Fibroblast of the aortic adventitia (primary cell): ENCODE results near the gene RBCK1. TPM values are rescaled to one million over a fixed set of nuclear protein-coding genes. Genes with fewer than 3 reads are reported as not detected.
"Not testable (repeated sequence)": the region's sequence is repeated elsewhere in the genome, so short reads cannot be mapped to it uniquely, and the experiment has no call there.

Experiments used
- DNase-seq: peaks from one replicate; pipeline ENCODE4 v3.0.0-alpha.2; 2010; ENCODE audit warnings: low read depth
- H3K4me3 ChIP-seq: 2 replicates; pipeline ENCODE4 v1.5.1; 2011; ENCODE audit warnings: low read depth, mild to moderate bottlenecking, control low read depth, low read length, moderate library complexity
- total RNA-seq: library from RNA; depleted of rRNA; stranded (reverse); fragments of >200 nt; gene quantifications from 2 replicates; pipeline ENCODE4 v1.2.3, GENCODE V29; 2012; ENCODE audit warnings: low replicate concordance
- TF ChIP-seq, protein P1 (sequence below): IDR thresholded peaks from 2 replicates; pipeline ENCODE4 v1.5.1; 2011; ENCODE audit warnings: mild to moderate bottlenecking, low read length, control low read depth, inconsistent platforms; ENCODE audit not compliant: insufficient read depth

The RBCK1 gene
- total RNA-seq, 1 donor: 60.7 TPM

DNA sequence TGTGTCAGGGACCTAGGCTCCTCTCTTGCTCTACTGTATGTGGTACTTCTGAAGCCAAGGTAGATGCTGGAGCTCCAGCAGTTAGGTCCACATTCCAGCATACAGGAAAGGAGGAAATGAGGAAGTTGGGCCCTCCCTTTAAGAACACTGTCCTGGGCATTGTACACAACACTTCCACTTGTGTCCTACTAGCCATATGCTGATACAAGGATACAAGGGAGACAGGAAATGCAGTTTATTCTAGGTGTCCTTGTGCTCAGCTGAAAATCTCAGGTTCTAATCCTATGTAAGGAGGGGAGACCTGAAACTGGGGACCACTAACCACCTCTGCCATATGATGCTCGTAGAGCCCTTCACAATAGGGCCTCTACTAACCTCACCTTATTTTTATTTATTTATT is 23.4 kb upstream of the RBCK1 start:
- TF ChIP-seq, protein P1, sequence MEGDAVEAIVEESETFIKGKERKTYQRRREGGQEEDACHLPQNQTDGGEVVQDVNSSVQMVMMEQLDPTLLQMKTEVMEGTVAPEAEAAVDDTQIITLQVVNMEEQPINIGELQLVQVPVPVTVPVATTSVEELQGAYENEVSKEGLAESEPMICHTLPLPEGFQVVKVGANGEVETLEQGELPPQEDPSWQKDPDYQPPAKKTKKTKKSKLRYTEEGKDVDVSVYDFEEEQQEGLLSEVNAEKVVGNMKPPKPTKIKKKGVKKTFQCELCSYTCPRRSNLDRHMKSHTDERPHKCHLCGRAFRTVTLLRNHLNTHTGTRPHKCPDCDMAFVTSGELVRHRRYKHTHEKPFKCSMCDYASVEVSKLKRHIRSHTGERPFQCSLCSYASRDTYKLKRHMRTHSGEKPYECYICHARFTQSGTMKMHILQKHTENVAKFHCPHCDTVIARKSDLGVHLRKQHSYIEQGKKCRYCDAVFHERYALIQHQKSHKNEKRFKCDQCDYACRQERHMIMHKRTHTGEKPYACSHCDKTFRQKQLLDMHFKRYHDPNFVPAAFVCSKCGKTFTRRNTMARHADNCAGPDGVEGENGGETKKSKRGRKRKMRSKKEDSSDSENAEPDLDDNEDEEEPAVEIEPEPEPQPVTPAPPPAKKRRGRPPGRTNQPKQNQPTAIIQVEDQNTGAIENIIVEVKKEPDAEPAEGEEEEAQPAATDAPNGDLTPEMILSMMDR: no peak
- no peak for DNase-seq
- no peak overlapping the region for H3K4me3 ChIP-seq

DNA sequence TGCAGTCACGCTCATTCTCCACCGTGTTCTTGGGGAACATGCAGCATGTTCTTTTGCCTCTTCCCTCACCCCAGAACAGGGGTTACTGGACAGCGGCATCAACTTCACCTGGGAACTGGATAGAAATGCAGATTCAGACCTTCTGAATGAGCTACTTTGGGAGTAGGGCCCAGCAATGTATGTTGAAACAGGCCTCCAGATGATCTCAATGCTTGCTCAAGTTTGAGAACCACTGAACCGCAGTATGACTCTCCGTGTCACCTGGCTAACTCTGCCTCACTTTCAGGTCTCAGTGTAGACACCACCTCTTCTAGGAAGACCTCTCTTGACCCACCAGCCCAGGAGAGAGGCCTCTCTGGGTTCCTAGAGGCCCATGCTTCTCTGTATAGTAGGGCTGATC is 22.7 kb upstream of the RBCK1 start:
- DNase-seq: no peak
- TF ChIP-seq, protein P1: no peak
- no peak overlapping the region for H3K4me3 ChIP-seq

DNA sequence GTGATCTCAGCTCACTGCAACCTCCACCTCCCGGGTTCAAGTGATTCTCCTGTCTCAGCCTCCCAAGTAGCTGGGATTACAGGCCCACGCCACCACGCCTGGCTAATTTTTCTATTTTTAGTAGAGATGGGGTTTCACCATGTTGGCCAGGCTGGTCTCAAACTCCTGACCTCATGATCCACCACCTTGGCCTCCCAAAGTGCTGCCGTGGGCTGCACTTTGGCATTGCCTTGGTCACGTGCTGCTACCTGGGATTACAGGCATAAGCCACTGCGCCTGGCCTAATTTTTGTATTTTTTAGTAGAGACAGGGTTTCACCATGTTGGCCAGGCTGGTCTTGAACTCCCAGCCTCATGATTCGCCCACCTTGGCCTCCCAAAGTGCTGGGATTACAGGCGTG is 21.5 kb upstream of the RBCK1 start:
- H3K4me3 ChIP-seq, DNase-seq: not testable (repeated sequence)

DNA sequence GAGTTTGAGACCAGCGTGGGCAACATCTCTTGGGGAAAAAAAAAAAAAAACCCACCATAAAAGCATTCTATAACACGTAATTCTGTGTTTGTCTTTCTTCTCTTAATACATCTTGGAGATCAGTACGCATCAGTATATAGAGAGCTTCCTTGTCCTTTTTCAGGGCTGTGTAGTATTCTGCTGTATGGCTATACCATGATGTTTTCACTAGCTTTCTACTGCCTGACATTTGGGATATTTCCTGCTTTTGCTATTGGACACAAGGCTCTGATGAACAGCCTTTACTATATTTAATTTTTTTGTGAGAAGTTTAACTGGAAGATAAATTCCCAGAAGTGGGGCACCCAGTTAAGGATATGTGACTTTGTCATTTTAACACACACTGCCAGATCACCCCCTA is 20.6 kb upstream of the RBCK1 start:
- DNase-seq: no peak
- no peak overlapping the region for H3K4me3 ChIP-seq
- TF ChIP-seq, protein P1: no peak

DNA sequence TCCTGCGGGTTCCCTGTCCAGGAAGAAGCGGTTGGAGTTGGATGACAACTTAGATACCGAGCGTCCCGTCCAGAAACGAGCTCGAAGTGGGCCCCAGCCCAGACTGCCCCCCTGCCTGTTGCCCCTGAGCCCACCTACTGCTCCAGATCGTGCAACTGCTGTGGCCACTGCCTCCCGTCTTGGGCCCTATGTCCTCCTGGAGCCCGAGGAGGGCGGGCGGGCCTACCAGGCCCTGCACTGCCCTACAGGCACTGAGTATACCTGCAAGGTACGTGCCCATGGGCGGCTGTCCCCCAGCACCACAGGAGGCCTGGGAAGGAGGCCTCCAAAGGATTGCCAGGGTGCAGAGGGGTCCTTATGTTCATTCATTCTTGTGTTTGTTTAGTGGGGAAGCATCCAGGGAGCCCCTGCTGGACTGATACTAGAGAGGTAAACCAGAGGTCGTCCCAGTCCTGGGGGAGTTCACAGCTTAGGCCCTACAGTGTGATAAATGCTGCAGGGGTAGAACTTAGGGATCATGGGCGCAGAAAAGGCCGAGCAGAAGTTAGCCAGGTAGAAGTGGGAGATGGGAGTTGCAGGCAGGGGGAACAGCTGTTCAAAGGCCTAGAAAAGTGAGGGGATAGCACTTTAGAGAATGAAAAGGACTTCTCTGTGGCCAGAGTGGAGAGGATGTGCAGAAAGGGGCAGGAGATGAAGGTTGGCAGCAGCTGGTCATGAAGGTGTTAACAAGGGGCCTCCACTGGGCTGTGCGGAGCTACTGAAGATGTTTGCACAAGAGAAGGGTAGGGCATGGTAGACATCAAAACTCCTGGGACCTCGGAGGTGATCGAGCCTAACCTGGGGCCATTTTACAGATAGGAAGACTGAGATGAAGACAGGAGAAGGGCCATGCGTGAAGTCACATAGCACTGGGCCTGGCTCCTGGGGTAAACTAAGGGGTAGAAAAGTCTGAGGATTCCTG is 19.8 kb upstream of the RBCK1 start:
- TF ChIP-seq, protein P1: no peak
- DNase-seq: no peak
- H3K4me3 ChIP-seq: no peak overlapping the region

DNA sequence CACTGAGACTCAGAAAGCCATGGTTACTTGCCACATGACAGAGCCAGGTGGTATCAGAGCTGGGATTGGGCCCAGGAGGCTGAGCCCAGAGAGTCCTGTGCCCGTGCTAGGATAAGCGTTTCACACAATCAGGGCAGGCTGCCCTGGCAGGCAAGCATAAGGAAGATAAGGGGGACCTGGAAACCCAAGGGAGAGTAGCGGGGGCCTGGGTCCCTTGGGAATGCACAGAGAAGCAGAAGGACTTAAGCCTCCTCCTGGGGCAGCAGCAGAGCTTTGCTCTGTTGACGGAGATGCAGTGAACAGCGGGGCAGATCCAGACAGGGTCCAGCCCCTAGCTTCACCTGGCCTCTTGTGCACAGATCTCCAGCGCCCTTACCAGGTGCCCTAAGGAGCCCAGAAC is 18.9 kb upstream of the RBCK1 start:
- TF ChIP-seq, protein P1: no peak
- H3K4me3 ChIP-seq: no peak overlapping the region
- DNase-seq: no peak

DNA sequence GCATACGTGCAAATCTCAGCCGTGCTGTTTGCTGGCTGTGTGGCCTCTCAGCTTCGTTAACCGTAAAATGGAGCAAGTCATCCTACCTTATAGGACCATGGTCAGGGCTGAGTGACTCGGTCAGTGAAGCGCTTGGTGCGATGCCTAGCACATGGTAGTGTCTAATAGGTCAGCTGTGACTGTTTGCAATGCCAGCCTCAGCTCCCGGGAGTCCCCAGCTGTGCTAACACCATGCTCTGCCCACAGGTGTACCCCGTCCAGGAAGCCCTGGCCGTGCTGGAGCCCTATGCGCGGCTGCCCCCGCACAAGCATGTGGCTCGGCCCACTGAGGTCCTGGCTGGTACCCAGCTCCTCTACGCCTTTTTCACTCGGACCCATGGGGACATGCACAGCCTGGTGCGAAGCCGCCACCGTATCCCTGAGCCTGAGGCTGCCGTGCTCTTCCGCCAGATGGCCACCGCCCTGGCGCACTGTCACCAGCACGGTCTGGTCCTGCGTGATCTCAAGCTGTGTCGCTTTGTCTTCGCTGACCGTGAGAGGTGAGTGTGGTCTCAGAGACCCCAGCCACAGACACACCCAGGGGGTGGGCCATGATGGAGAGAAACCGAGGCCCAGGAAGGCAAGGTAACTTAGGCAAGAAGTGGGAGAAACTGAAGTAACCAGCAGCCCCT is 16.9 kb upstream of the RBCK1 start:
- TF ChIP-seq, protein P1: no peak
- no peak overlapping the region for H3K4me3 ChIP-seq
- no peak for DNase-seq

DNA sequence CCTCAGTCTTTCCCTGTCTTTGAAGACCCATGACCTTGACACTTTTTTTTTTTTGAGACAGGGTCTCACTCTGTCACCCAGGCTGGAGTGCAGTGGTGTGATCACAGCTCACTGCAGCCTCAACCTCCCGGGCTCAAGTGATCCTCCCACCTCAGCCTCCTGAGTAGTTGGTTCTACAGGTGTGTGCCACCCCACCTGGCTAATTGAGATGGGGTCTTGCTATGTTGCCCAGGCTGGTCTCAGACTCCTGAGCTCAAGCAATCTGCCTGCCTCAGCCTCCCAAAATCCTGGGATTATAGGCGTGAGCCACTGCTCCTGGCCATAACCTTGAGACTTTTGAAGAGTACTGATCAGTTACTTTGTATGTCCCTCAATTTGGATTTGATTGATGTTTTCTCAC is 14.8 kb upstream of the RBCK1 start:
- H3K4me3 ChIP-seq, DNase-seq: not testable (repeated sequence)
